Fibroblast of lung (primary cell): ENCODE measurements around the gene TMTC4.

Experiments
- CTCF ChIP-seq, 2 donors: IDR thresholded peaks in 1 of 2; conservative IDR thresholded peaks in 1 of 2; 1 replicate in 1 of 2; 2 replicates in 1 of 2; pipeline ENCODE4 v1.5.1; 2011 to 2012; ENCODE audit warnings: low read length in 2 of 2, control low read depth in 1 of 2, inconsistent platforms in 1 of 2, low read depth in 1 of 2, mild to moderate bottlenecking in 1 of 2
- EZH2 ChIP-seq: IDR thresholded peaks from 2 replicates; pipeline ENCODE4 v1.5.1; 2012; ENCODE audit warnings: low read length, control low read depth, mild to moderate bottlenecking; ENCODE audit errors: missing control alignments

- TF ChIP-seq CTCF (conservative IDR thresholded peaks at IDR 0.05 in 1 of 2, IDR thresholded peaks at IDR 0.05 in 1 of 2; ENCODE audit: low read depth in 1 of 2, low read length in 2 of 2) = no peak
- no peak for TF ChIP-seq EZH2
These were observed 39.9 kb downstream of the TMTC4 start for GRCh38 chr13:100634696-100635095.
